Measurements from ENCODE around the gene MACF1. TPM values are rescaled to one million over a fixed set of nuclear protein-coding genes. Genes with fewer than 3 reads are reported as not detected.
"Not testable (repeated sequence)": the region's sequence is repeated elsewhere in the genome, so short reads cannot be mapped to it uniquely, and the experiment has no call there.

Gene MACF1
- total RNA-seq, 1 experiment from 2014 or later = 104 TPM

DNA sequence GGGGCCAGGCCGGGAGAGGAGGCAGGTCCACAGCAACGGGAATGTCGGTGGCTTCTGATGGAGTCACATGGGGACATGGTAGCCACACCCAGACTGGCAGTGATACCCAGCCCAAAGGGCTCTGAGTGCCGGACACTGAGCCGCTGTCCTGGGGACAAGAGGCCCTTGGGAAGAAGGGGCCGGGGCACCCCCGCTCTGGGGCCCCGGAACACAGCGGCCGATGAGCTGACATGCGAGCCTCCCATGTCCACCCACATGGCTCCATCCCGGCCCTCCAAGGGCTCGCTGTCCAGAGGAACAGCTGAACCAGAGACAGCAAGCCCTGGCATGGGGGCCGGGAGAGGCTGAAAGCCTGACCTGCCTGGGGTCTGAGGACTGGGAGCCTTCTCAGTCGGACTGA lies 294.3 kb downstream of the MACF1 start:
- H3K9me3 Mint-ChIP-seq (ENCODE audit: unreplicated experiment) = not testable (repeated sequence)

DNA sequence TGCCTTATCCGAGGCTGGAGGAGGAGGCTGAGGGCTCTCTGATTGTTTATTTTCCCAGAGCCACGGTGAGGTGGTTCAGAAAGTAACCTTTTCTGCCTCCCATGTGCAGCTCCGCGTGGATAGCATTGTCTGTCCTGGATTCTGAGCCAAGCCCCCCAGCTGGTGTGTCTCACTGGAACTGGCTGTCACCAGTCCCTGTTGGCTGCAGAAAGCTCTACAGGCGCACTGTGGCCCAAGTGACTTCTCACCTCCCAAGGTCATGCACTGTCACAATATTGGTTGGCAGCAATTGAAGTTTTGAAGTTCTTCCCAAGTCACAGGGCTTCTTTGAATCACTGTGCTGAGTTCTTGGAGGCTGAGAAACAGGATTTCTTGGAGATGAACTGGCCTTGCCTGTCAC lies 295.2 kb downstream of the MACF1 start:
- no peak for DNase-seq
- no peaks in the 10 kb centered on the region for H3K27me3 ChIP-seq (replicated peaks; ENCODE audit: control insufficient read depth, insufficient read depth, low read length)
- H3K4me1 ChIP-seq = peaks cover 5% of the 10 kb centered on the region
- intact Hi-C loops (cut with micrococcal nuclease; ENCODE audit: unreplicated experiment) = no loop called here
- Mint-ChIP-seq H3K9me3 (ENCODE audit: unreplicated experiment) (no peaks in the 10 kb centered on the region), H3K36me3 (ENCODE audit: insufficient read depth, unreplicated experiment) (no peaks in the 10 kb centered on the region), H3K4me3 (ENCODE audit: unreplicated experiment) (no peak overlapping the region), H3K27me3 (ENCODE audit: insufficient read depth, unreplicated experiment) (no peaks in the 10 kb centered on the region), H3K4me1 (ENCODE audit: low read depth, unreplicated experiment) (no peaks in the 10 kb centered on the region), H3K27ac (ENCODE audit: unreplicated experiment) (no peak overlapping the region)
- CTCF ChIA-PET = no interaction called here
- no peaks in the 10 kb centered on the region for H3K9me3 ChIP-seq
- no TSS peak for BruUV-seq (replicated peaks)
- POLR2A ChIA-PET = no interaction called here
- H3K4me3 ChIP-seq (ENCODE audit: low read depth, low read length) = no peak overlapping the region
- TF ChIP-seq, protein P1, sequence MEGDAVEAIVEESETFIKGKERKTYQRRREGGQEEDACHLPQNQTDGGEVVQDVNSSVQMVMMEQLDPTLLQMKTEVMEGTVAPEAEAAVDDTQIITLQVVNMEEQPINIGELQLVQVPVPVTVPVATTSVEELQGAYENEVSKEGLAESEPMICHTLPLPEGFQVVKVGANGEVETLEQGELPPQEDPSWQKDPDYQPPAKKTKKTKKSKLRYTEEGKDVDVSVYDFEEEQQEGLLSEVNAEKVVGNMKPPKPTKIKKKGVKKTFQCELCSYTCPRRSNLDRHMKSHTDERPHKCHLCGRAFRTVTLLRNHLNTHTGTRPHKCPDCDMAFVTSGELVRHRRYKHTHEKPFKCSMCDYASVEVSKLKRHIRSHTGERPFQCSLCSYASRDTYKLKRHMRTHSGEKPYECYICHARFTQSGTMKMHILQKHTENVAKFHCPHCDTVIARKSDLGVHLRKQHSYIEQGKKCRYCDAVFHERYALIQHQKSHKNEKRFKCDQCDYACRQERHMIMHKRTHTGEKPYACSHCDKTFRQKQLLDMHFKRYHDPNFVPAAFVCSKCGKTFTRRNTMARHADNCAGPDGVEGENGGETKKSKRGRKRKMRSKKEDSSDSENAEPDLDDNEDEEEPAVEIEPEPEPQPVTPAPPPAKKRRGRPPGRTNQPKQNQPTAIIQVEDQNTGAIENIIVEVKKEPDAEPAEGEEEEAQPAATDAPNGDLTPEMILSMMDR (IDR thresholded peaks at IDR 0.05; ENCODE audit: insufficient read depth in 1 of 2, low read depth in 1 of 2, low read length in 1 of 2, severe bottlenecking in 1 of 2, unreplicated experiment in 1 of 2) = no peak
- H3K36me3 ChIP-seq (ENCODE audit: control insufficient read depth, insufficient read depth, low read length) = no peaks in the 10 kb centered on the region

More for the DNA sequence above, 294.3 kb downstream of the MACF1 start:
- H3K36me3 ChIP-seq (ENCODE audit: control insufficient read depth, insufficient read depth, low read length); BruUV-seq (replicated peaks); POLR2A ChIA-PET; H3K36me3 Mint-ChIP-seq (ENCODE audit: insufficient read depth, unreplicated experiment); H3K4me3 Mint-ChIP-seq (ENCODE audit: unreplicated experiment); H3K9me3 ChIP-seq; H3K4me1 Mint-ChIP-seq (ENCODE audit: low read depth, unreplicated experiment); CTCF ChIA-PET; H3K27me3 ChIP-seq (replicated peaks; ENCODE audit: control insufficient read depth, insufficient read depth, low read length); H3K27ac Mint-ChIP-seq (ENCODE audit: unreplicated experiment); H3K4me3 ChIP-seq (ENCODE audit: low read depth, low read length); H3K4me1 ChIP-seq; DNase-seq; intact Hi-C loops (cut with micrococcal nuclease; ENCODE audit: unreplicated experiment); H3K27me3 Mint-ChIP-seq (ENCODE audit: insufficient read depth, unreplicated experiment): not testable (repeated sequence)

DNA sequence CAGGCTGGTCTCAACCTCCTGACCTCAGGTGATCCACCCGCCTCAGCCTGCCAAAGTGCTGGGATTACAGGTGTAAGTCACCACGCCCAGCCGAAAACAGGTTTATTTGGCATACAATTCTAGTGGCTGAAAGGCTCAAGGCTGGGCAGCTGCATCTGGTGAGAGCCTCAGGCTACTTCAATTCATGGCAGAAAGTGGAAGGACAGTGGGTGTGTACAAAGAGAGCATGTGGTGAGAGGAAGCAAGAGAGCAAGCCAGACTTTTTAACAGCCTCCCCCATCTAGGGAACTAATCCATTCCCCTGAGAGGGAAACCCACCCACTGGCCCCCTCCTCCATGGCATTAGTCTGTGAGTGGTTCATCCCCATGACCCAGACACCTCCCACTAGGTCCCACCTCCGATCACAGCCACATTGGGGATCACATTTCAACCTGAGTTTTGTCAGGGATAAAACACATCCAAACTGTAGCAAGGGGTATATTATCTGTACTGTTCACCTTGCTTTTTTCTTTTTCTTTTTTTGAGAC lies 296.4 kb downstream of the MACF1 start:
- TF ChIP-seq, protein P1 (IDR thresholded peaks at IDR 0.05; ENCODE audit: insufficient read depth in 1 of 2, low read depth in 1 of 2, low read length in 1 of 2, severe bottlenecking in 1 of 2, unreplicated experiment in 1 of 2) = no peak
- no peak for DNase-seq
- peaks cover 14% of the 10 kb centered on the region for H3K4me1 ChIP-seq
- intact Hi-C loops (cut with micrococcal nuclease; ENCODE audit: unreplicated experiment) = no loop called here
- H3K27me3 ChIP-seq (replicated peaks; ENCODE audit: control insufficient read depth, insufficient read depth, low read length) = no peaks in the 10 kb centered on the region
- Mint-ChIP-seq H3K4me1 (ENCODE audit: low read depth, unreplicated experiment) (no peaks in the 10 kb centered on the region), H3K4me3 (ENCODE audit: unreplicated experiment) (no peak overlapping the region), H3K27ac (ENCODE audit: unreplicated experiment) (no peak overlapping the region), H3K9me3 (ENCODE audit: unreplicated experiment) (no peaks in the 10 kb centered on the region), H3K36me3 (ENCODE audit: insufficient read depth, unreplicated experiment) (no peaks in the 10 kb centered on the region), H3K27me3 (ENCODE audit: insufficient read depth, unreplicated experiment) (no peaks in the 10 kb centered on the region)
- BruUV-seq (replicated peaks) = no TSS peak
- POLR2A ChIA-PET = no interaction called here
- CTCF ChIA-PET = no interaction called here
- no peaks in the 10 kb centered on the region for H3K9me3 ChIP-seq
- no peak overlapping the region for H3K4me3 ChIP-seq (ENCODE audit: low read depth, low read length)
- no peaks in the 10 kb centered on the region for H3K36me3 ChIP-seq (ENCODE audit: control insufficient read depth, insufficient read depth, low read length)

DNA sequence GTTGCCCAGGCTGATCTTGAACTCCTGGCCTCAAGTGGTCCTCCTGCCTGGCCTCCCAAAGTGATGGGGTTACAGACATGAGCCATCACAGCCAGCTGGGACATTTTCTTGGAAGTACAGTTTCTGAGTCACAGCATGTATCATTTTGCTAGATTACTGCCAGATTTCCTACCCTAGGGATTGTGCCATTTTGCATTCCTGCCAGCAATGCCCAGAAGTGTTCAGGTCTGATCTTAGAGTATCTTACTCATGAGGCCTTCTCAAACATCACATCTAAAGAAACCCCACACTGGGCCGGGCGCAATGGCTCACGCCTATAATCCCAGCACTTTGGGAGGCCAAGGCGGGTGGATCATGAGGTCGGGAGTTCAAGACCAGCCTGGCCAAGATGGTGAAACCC lies 297.2 kb downstream of the MACF1 start:
- H3K4me3 ChIP-seq (ENCODE audit: low read depth, low read length) = no peak overlapping the region
- DNase-seq = no peak
- no peaks in the 10 kb centered on the region for H3K27me3 ChIP-seq (replicated peaks; ENCODE audit: control insufficient read depth, insufficient read depth, low read length)
- no peak overlapping the region for H3K4me3 Mint-ChIP-seq (ENCODE audit: unreplicated experiment)
- peaks cover 22% of the 10 kb centered on the region for H3K4me1 ChIP-seq
- H3K36me3 ChIP-seq (ENCODE audit: control insufficient read depth, insufficient read depth, low read length) = no peaks in the 10 kb centered on the region
- no peak overlapping the region for H3K27ac Mint-ChIP-seq (ENCODE audit: unreplicated experiment)
- no peaks in the 10 kb centered on the region for H3K27me3 Mint-ChIP-seq (ENCODE audit: insufficient read depth, unreplicated experiment)
- intact Hi-C loops (cut with micrococcal nuclease; ENCODE audit: unreplicated experiment) = no loop called here
- no peaks in the 10 kb centered on the region for H3K4me1 Mint-ChIP-seq (ENCODE audit: low read depth, unreplicated experiment)
- H3K9me3 Mint-ChIP-seq (ENCODE audit: unreplicated experiment) = no peaks in the 10 kb centered on the region
- BruUV-seq (replicated peaks) = no TSS peak
- H3K9me3 ChIP-seq = no peaks in the 10 kb centered on the region
- TF ChIP-seq, protein P1 (IDR thresholded peaks at IDR 0.05; ENCODE audit: insufficient read depth in 1 of 2, low read depth in 1 of 2, low read length in 1 of 2, severe bottlenecking in 1 of 2, unreplicated experiment in 1 of 2) = no peak
- H3K36me3 Mint-ChIP-seq (ENCODE audit: insufficient read depth, unreplicated experiment) = no peaks in the 10 kb centered on the region
- CTCF ChIA-PET = no interaction called here
- POLR2A ChIA-PET = no interaction called here

DNA sequence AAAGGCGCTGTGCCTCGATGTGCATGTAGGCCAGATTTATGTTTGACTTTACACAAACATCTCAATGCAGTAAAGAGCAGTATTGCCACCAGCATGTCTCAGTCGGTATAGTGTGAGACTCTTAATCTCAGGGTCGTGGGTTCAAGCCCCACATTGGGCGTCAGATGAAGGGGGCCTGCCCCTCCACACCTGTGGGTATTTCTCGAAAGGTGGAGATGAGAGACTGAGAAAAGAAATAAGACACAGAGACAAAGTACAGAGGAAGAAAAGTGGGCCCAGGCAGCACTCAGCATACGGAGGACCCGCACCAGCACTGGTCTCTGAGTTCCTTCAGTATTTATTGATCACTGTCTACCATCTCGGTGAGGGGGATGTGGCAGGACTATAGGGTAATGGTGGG lies 299.9 kb downstream of the MACF1 start:
- H3K4me1 Mint-ChIP-seq (ENCODE audit: low read depth, unreplicated experiment); H3K27me3 Mint-ChIP-seq (ENCODE audit: insufficient read depth, unreplicated experiment); H3K9me3 ChIP-seq; H3K4me3 ChIP-seq (ENCODE audit: low read depth, low read length); H3K4me3 Mint-ChIP-seq (ENCODE audit: unreplicated experiment); DNase-seq; H3K36me3 ChIP-seq (ENCODE audit: control insufficient read depth, insufficient read depth, low read length); H3K9me3 Mint-ChIP-seq (ENCODE audit: unreplicated experiment); H3K27me3 ChIP-seq (replicated peaks; ENCODE audit: control insufficient read depth, insufficient read depth, low read length); POLR2A ChIA-PET; H3K27ac Mint-ChIP-seq (ENCODE audit: unreplicated experiment); CTCF ChIA-PET; BruUV-seq (replicated peaks); H3K36me3 Mint-ChIP-seq (ENCODE audit: insufficient read depth, unreplicated experiment): not testable (repeated sequence)
- intact Hi-C loops (cut with micrococcal nuclease; ENCODE audit: unreplicated experiment) = loop anchor here (2.0 kb wide), 1 partner anchor 14 kb away; the partner anchor contains the start of gene BMP8A
- H3K4me1 ChIP-seq = peaks cover 28% of the 10 kb centered on the region

All from Caco-2 (cell line).